GM18873 (cell line): ENCODE results near the gene CYP3A5.

Experiments used
- ATAC-seq: cut with Tn5 transposase; IDR thresholded peaks from one replicate; pipeline ENCODE4 v1.9.1; 2021; ENCODE audit warnings: mild to moderate bottlenecking, moderate library complexity, moderate number of reproducible peaks; ENCODE audit not compliant: unreplicated experiment, low FRiP score

CYP3A5 gene

DNA sequence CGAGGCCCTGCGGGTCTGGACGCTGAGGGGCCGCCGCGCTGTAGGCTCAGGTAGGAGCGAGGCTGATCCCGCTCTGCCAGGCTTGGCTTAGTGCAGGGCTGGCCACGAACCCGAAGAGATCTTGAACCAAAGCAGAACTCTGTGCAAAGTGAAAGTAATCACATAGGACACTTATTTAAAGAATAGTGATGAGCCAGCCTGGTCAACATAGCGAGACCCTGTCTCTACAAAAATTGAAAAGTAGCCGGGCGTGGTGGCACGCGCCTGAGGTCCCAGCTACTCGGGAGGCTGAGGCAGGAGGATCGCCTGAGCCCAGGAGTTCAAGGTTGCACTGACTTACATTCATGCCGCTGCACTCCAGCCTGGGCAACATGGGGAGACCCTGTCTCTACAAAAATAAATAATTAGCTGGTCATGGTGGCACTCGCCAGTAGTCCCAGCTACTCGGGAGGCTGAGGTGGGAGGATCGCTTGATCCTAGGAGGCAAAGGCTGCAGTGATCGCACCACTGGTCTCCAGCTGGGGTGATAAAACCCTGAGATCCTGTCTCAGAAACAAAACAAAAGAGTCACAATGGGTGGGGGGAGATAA is 62.5 kb downstream of the CYP3A5 start:
- no peak for ATAC-seq

DNA sequence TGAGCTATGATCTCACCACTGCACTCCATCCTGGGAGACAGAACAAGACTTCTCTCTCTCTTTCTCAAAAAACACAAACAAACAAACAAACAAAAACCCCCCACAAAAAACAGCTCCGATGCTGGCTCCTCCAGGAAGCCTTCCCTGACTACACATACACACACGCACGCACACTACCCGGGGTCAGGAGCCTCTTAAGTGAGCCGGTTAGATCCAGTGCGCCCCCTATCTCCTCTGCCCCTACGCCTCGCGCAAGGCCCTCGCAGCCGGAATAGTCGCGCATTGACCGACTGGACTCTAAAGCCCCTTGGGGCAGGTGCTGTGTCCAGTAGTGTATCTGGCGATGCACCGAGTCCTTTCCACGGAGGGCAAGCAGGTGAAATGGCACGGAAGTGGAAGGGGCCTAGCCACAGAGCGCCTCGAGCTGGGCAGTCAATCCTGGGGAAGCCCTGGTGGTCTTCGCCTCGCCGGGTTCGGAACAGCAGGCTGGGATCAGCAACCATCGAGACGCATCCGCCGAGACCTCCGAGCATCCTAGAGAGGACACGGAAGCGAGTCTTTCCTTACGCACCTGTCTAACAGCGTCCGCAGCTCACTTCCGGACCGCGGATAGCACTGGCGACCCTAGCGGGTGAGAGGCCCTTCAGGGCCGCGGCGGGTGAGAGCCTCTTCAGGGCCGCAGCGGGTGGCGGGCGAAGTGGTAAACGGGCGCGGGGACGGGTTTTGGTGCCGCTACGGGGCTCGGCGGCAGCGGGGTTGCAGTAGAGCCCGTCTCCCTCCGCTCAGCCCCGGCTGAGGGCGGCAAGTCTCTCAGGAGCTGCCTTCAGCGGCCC is 63.2 kb downstream of the CYP3A5 start, which contains the start of gene ZSCAN25:
Gene ZSCAN25 (plus strand): TSS at position 588 of the 833 bp plus-strand sequence. CDS start 2,661 bp downstream, outside the sequence.
- peak; percentile 80 for ATAC-seq

GRCh38 chr7:99615989-99616358 is 63.8 kb downstream of the CYP3A5 start:
- ATAC-seq: no peak

DNA sequence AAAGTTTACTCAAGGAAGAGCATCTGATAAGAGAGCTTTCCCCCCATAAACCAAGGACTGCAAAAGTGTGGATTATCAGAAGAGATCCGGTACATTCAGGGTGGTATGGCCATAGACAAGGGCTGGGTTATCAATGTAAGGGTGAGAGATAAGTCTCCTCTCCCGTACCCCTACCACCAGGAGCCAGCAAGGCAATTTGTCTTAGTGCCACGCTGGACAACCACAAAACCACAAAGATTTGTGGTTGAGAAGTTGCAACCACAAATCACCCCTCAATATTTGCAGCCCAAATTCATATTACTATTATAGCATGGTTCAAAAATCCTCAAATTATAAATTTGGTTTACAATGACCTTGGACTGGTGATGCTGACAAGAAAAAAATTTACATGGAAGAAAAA is 65.3 kb downstream of the CYP3A5 start:
- no peak for ATAC-seq

- no peak for ATAC-seq
Observed at GRCh38 chr7:99607548-99607947, 72.2 kb downstream of the CYP3A5 start.

DNA sequence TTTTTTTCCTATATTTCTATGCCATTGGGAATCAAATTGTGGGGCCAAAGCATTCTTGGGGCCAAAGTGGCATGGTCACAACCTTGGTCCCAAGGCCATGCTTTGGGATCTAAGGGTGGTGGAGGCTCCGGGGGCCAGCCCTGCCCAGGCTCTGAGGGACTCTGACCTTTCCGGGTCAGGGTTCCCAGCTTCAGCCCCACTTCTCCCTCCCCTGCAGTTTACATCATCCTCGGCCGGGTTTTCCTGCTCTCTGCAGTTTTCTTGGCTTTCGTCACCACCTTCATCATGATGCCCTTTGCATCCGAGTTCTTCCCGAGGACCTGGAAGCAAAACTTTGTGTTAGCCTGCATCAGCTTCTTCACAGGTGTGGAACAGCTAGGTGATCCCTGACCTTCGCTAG is 73.3 kb downstream of the CYP3A5 start:
- no peak for ATAC-seq

GRCh38 chr7:99605527-99605926 is 74.3 kb downstream of the CYP3A5 start:
- no peak for ATAC-seq

DNA sequence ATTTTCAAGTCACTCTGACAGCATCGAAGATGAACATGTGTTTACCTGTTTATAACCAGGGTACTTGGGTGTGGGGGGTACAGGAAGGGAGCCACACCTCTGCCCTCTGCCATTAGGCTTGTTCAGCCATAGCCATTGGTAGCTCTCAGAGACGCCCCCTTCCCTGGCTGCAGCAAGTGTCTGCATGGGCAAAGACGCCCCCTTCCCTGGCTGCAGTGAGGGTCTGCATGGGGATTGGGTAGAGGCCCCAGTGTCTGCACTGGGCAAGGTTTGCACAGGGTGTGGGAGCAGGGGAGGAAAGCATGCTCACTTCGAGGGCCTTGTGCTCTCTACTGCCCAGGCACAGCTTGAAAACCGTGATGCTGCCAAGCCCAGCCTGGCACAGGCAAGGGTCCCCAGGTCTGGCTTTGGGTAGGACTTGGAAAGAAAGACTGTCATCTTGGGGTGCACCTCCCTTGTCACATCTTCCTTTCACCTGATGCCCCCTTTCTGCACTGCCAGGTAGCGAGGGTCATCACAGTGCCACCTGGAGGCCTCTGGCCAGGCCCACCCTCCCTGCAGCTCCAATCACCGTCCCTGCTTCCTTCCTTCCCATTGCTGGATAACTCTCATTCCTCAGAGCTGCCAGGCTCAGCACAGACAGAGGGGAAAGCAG is 78.0 kb downstream of the CYP3A5 start:
- ATAC-seq: no peak

DNA sequence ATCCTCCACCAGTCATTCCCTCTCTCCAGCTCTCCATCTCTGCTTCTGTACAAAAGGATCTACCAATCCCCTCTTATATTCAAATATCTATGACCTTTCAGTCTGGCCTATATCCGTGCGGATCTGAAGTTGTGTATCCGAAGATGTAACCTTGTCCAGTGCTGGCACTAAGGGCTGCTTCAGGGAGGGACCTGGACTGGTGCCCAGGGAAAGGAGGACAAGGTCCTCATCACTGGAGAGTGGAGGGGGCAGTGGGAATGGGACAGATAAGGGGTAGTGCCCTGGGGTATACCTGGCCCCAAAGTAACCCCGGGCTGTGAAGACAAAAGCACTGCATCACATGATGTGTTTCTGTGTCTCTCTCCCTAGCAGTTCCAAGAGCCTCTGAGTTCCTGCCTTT is 80.0 kb downstream of the CYP3A5 start:
- no peak for ATAC-seq
